Epidermal melanocyte (primary cell): Measurements from ENCODE around the gene REV3L.
"Not testable (repeated sequence)": the region's sequence is repeated elsewhere in the genome, so short reads cannot be mapped to it uniquely, and the experiment has no call there.

ENCODE experiments used
- DNase-seq: peaks from one replicate; pipeline ENCODE4 v3.0.0; 2011; ENCODE audit warnings: low spot score; ENCODE audit not compliant: insufficient read length

REV3L gene

GRCh38 chr6:111306104-111306888 lies 176.7 kb downstream of the REV3L start:
- no peak for DNase-seq

- DNase-seq, result no peak
Observed at GRCh38 chr6:111301946-111302345, 181.1 kb downstream of the REV3L start.

GRCh38 chr6:111300938-111301800 lies 181.8 kb downstream of the REV3L start:
- not testable (repeated sequence) for DNase-seq

- DNase-seq, result no peak
Observed at GRCh38 chr6:111297776-111298175, 185.2 kb downstream of the REV3L start.

GRCh38 chr6:111294374-111294967 lies 188.5 kb downstream of the REV3L start:
- no peak for DNase-seq

GRCh38 chr6:111291336-111292259 lies 191.4 kb downstream of the REV3L start:
- DNase-seq, result no peak

- DNase-seq, result not testable (repeated sequence)
Observed at GRCh38 chr6:111290689-111291335, 192.2 kb downstream of the REV3L start.

GRCh38 chr6:111284356-111284755 lies 198.7 kb downstream of the REV3L start:
- not testable (repeated sequence) for DNase-seq

GRCh38 chr6:111283707-111284106 lies 199.3 kb downstream of the REV3L start:
- no peak for DNase-seq

GRCh38 chr6:111282515-111282914 lies 200.5 kb downstream of the REV3L start:
- no peak for DNase-seq

- no peak for DNase-seq
Observed at GRCh38 chr6:111280445-111280955, 202.5 kb downstream of the REV3L start.

- DNase-seq, result no peak
Observed at GRCh38 chr6:111278731-111279130, 204.3 kb downstream of the REV3L start.

- DNase-seq, result no peak
Observed at GRCh38 chr6:111277819-111278218, 205.2 kb downstream of the REV3L start.

- DNase-seq, result no peak
Observed at GRCh38 chr6:111276736-111277135, 206.3 kb downstream of the REV3L start.

- DNase-seq, result no peak
Observed at GRCh38 chr6:111276335-111276734, 206.7 kb downstream of the REV3L start.

- DNase-seq, result no peak
Observed at GRCh38 chr6:111274593-111275217, 208.3 kb downstream of the REV3L start.

- no peak for DNase-seq
Observed at GRCh38 chr6:111270121-111270520, 212.9 kb downstream of the REV3L start.

- no peak for DNase-seq
Observed at GRCh38 chr6:111269401-111269970, 213.5 kb downstream of the REV3L start.

- DNase-seq, result no peak
Observed at GRCh38 chr6:111267764-111268333, 215.2 kb downstream of the REV3L start.
